Activated CD8-positive, alpha-beta memory T cell treated with anti-CD3 and anti-CD28 coated beads, Interleukin-2, amount 50 U/mL, for 1 hour (primary cell): ENCODE data around the gene PLEKHF1.
"Not testable (repeated sequence)": the region's sequence is repeated elsewhere in the genome, so short reads cannot be mapped to it uniquely, and the experiment has no call there.

Experiments
- DNase-seq: peaks from one replicate; pipeline ENCODE4 v3.0.0-alpha.2; 2020; ENCODE audit errors: extremely low read depth

PLEKHF1 gene

DNA sequence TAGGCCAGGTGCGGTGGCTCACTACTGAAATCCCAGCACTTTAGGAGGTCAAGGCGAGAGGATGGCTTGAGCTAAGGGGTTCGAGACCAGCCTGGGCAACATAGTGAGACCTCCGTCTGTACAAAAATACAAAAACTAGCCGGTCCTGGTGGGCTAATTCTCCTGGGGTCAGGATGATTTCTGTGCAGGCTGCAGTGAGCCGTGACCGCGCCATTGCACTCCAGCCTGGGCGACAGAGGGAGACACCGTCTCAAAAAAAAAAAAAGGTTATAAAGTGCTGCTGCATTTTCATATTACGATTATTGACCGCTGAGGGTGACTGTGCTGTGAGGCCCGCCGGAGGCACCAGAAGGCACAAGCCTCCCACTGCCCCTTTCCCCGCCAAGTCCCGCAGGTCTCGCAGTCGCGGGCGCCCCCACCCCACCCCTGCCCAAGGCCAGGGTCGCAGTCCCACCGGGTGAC is 477 bp upstream of the PLEKHF1 start:
- DNase-seq, result no peak

GRCh38 chr19:29665826-29666577 is 741 bp downstream of the PLEKHF1 start:
- no peak for DNase-seq

DNA sequence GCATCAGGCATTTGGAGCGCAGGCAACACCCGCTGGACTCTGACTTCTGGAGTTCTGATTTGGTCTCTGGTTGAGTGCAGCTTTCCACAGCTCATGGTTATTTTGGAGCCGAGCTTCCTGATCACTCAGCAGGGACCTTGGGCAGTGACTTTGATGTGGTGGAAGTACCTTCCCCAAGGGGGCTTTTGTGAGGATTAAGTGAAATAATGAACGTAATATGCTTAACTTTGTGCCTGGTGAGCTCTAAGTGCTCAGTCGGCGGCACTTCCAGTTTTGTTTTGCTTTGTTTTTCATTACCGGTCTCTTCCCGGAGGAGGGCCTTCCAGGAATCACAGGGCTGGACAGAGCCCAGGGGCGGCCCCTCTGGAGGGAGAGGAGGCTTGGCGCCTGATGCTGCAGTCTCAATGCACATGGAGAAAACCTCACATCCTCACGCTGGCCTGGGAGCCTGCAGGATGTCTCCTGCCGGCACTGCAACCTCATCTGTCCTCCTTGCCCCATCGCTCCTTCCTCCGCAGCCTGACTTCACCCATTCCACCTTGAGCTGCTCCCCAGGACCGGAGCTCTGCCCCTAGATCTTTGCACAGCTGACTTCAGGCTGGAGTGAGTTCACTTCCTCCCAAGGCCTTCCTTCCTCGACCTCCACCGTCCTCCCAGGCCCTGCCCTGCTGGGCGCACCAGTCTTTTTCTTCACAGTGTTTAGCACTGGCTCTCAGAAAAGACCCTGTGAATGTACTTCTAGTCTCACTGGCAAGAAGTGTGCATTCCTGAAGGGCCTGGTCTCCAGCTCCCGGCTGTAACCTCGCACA is 1.5 kb downstream of the PLEKHF1 start:
- DNase-seq, result no peak

- no peak for DNase-seq
Observed at GRCh38 chr19:29667387-29667783, 2.1 kb downstream of the PLEKHF1 start.

DNA sequence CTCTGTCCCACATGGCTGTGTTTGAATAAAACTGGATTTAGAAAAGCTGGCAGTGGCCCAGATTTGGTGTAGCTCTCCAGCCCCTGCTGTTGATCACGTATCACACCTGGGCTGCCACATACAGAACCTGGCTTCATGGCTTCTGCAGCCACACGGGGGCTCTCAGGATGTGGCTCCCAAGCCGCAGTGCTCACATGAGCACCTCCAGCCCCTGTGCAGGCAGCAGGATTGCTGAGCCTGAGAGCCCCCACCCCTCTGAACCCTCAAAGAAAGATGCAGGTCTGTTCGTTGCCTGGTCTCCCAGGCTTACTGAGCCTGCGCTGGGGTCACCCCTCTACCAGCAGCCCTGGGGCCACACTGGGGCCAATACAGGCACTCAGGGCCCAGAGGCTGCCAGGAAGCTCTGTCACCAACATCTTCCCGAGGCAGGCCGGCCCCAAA is 2.7 kb downstream of the PLEKHF1 start:
- DNase-seq, result peak; percentile 50

GRCh38 chr19:29668746-29669609 is 3.7 kb downstream of the PLEKHF1 start:
- no peak for DNase-seq

DNA sequence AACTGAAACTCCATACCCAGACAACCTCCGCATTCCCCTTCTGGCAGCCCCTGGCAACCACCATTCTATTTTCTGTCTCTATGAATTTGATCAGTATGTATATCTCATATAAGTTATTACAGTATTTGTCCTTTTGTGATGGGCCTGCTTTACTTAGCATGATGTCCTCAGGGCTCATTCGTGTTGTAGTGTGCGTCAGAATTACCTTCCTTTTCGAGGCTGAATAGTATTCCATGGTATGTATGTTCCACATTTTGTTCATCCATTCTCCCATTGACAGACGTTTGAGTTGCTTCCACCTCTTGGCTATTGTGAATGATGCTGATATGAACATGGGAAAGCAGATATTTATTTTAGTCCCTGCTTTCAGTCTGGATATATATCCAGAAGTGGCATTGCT is 5.0 kb downstream of the PLEKHF1 start:
- DNase-seq, result no peak

- not testable (repeated sequence) for DNase-seq
Observed at GRCh38 chr19:29671026-29671392, 5.7 kb downstream of the PLEKHF1 start.

DNA sequence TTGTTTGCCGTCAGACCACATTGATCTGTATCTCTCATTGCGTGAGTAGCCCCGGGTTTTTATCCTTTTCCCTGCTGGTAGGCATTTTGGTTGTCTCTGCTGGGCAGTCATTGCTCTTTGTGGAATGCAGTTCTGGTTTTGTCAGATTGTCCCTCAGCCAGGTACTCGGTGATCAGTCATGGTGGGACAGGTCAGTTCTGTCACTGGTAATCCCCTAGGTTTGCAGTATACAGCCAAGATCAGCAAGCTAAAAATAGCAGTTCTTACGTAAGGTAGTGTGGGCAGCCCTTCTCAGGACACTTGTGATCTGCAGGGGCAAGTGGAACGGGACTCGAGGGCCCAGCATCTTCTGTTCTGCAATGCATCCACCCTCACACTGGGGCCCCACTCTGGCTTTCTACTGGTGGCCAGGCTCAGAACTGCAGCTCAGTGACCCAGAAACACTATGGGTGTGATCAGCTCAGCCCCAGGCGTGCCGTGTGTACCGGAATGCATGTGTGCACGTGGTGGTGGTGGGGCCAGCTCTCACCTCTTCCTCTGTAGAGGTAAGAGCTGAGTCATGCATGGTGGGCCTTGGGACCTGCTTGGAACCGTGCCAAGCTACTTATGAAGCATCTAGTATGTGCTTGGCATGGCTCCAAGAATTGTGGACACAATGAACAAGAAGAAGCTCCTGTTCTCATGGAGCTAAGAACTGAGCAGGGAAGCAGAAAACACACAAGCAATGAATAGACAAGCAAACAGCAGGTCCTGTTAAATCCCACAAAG is 6.3 kb downstream of the PLEKHF1 start:
- peak; percentile 92 for DNase-seq

- DNase-seq, result no peak
Observed at GRCh38 chr19:29672319-29672932, 7.2 kb downstream of the PLEKHF1 start.

DNA sequence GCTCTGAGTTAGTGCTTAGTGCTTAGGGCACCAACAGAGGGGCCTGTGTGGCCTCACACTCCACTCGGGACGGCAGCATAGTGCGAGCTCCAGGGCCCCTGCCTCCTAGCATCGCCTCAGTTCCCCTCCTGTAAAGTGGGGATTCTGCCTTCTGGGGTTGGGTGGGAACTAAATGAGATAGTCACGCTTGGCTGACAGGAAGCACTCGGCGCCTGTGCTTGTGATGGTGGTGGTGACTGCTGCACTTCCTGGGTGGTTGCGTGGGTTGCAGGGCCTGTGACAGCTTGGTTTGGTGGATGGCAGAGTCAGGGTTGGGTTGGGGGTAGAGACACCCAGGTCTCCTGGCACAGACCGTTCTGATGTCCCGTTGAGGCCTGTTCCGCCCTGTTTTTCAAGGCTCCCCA is 7.7 kb downstream of the PLEKHF1 start:
- DNase-seq, result peak; percentile 85

GRCh38 chr19:29673451-29674371 is 8.4 kb downstream of the PLEKHF1 start:
- no peak for DNase-seq

DNA sequence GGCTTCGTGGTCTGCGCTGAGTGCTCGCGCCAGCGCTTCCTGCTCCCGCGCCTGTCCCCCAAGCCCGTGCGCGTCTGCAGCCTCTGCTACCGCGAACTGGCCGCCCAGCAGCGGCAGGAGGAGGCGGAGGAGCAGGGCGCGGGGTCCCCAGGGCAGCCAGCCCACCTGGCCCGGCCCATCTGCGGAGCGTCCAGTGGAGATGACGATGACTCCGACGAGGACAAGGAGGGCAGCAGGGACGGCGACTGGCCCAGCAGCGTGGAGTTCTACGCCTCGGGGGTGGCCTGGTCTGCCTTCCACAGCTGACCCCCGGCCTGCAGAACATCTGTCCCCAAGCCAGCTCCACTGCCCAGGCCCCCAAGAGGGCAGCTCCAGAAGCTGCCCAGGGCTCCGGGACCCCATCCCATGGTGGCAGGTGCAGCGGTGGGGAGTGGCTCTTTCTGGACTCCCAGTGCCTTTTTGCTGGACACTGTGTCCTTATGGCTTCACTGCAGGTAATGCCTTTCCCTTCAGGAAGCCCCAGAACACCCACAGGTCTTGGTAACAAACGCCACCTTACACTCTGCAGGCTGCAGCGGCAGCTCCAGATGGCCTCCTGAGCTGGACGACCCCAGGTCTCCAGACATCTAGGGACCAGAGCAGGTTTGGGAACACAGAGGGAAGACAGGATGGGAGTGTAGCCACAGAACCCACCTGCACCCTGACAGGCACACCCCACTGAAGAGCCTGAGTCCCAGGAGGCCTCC is 9.3 kb downstream of the PLEKHF1 start:
- no peak for DNase-seq

DNA sequence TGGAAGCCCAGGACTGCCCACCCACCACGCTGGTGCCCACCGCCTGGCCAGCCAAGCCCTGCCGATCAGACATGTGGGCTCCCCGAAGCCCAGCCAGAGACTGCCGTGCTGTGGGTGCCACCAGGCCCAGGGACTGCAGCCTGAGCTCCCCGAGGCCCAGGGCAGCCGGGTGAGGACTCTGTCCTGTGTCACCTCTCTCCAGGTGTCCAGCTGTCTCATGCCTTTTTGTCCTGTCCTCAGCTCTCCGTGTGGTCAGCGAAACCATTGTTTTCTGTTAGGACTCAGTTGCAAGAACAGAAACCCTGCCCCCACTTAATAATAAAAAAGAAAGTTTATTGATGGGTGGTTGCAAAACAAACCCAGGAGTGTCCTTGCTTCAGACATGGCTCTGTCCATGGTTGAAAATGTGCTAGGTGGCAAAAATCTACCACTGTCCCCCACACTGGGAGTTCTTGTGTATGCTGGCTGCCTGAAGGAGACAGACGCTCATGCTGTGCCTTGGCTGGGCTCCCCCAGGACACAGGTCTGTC is 9.9 kb downstream of the PLEKHF1 start:
- DNase-seq, result no peak

DNA sequence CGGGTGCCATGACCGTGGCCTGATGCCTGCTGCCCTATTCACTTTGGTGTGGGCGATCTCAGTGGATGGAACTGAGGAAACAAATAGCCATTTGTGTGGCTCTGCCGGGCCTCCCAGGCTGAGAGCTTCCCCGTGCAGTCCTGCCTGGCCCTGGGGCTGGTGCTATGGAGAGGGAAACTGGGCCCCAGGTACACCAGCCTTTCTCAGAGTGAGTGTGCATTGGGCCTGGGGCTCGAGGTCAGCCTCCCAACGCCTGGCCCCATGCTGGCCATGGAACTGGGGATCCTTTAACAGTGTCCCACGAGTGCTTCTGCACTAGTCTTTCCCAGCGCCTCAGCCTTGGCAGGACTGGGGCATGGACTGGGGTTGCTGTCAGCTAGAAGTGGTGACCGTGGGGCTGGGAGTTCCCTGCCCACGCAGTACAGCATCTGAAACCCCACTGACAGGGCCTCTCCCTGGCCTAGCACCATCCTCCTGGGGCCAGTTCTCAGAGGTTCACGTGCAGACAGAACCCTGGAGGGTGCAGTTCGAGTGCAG is 10.5 kb downstream of the PLEKHF1 start:
- DNase-seq, result no peak

- DNase-seq, result no peak
Observed at GRCh38 chr19:29676586-29676985, 11.3 kb downstream of the PLEKHF1 start.

- no peak for DNase-seq
Observed at GRCh38 chr19:29677001-29677817, 11.9 kb downstream of the PLEKHF1 start.
